Smooth muscle cell of the coronary artery (primary cell): ENCODE measurements around the gene SHC1. TPM values are rescaled to one million over a fixed set of nuclear protein-coding genes. Genes with fewer than 3 reads are reported as not detected.

ENCODE experiments used
- total RNA-seq: library from RNA; depleted of rRNA; stranded (reverse); fragments of >200 nt; gene quantifications from 2 replicates; pipeline ENCODE4 v1.2.3, GENCODE V29; 2014; ENCODE audit warnings: low replicate concordance

SHC1 gene, protein sequence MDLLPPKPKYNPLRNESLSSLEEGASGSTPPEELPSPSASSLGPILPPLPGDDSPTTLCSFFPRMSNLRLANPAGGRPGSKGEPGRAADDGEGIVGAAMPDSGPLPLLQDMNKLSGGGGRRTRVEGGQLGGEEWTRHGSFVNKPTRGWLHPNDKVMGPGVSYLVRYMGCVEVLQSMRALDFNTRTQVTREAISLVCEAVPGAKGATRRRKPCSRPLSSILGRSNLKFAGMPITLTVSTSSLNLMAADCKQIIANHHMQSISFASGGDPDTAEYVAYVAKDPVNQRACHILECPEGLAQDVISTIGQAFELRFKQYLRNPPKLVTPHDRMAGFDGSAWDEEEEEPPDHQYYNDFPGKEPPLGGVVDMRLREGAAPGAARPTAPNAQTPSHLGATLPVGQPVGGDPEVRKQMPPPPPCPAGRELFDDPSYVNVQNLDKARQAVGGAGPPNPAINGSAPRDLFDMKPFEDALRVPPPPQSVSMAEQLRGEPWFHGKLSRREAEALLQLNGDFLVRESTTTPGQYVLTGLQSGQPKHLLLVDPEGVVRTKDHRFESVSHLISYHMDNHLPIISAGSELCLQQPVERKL
- total RNA-seq: 98.8 and 184 TPM in 2 replicates

DNA sequence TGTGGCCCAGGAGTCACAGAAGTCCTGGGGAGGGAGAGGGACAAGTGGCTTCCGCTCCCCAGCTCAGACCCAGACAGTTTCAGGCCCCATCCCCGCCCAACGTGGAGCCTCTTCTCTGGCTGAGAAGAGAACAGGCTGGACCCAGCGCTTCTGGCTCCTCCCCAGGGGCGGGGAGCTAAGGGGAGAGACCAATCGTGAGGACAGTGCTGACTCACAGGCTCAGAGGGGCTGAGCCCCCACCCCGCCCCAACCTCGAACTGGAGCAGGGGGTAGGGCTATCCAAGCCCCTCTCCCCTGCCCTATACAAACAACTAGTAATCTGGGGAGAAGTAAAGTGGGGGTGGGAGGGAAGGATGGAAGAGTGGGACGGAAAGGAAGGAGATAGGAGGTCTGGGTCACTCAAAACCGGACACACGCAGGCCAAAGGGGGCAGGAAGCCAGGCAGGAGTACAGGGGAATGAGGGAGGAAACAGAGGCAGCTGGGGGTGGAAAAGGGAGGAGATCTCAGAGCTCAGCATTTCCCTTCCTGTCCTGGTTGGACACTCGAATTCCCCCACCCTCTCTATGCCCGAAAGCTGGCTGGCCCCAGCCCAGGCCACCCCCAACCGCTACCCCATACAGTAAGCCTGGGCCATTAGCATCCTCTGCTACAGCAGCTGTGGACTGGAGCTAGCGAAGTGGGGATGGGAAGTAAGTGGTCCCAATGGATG is at the start of gene SHC1:
Gene SHC1 (minus strand): TSS at position 117 of the 710 bp plus-strand sequence. CDS start 221 bp downstream, outside the sequence.

GRCh38 chr1:155002464-155003226 is 32.1 kb upstream of the SHC1 start, which contains the start of gene ZBTB7B:
Gene ZBTB7B (plus strand): TSS chr1:155002802. CDS start chr1:155014661, 11,859 bp downstream.

GRCh38 chr1:154993572-154994268 is 23.2 kb upstream of the SHC1 start, which contains the start of gene LENEP:
Gene LENEP (plus strand): TSS chr1:154993586. CDS start chr1:154993608, 22 bp downstream.

GRCh38 chr1:154982897-154983648 is 12.5 kb upstream of the SHC1 start, which contains the start of gene FLAD1:
Gene FLAD1 (plus strand): TSS chr1:154983344. CDS start chr1:154983695, 351 bp downstream.

DNA sequence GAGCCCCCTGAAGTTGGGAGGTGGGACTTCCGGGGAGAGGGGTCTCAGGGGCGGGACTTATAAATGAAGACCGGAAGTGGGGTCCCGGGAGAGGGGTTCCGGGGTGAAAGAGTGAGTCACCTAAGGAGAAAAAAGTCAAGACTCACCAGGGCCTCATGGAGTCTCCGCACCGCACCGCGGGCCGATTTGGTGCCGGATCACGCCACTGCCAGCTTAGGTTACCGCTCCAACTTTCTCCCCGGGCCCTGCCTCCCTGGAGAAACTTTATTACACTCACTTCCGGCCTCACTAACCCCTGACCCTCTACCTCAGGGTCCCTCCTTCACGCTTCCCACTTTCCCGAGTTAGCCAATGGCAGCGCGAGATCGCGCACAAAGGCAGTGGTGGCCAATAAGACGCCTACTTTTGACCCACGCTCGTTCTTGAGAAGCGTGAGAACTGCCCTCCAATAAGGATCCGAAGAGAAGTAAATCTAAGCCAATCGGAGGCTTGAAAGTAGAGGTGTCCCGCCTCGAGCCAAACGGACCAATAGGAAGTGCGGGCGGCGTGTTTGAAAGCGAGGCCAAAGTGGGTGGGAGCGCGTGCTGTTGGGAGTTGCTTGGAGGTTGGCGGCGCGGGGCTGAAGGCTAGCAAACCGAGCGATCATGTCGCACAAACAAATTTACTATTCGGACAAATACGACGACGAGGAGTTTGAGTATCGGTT is 3.7 kb upstream of the SHC1 start, which contains the start of gene CKS1B:
Gene CKS1B (plus strand): TSS at position 580 of the 706 bp plus-strand sequence. CDS start 65 bp downstream, at position 645.

DNA sequence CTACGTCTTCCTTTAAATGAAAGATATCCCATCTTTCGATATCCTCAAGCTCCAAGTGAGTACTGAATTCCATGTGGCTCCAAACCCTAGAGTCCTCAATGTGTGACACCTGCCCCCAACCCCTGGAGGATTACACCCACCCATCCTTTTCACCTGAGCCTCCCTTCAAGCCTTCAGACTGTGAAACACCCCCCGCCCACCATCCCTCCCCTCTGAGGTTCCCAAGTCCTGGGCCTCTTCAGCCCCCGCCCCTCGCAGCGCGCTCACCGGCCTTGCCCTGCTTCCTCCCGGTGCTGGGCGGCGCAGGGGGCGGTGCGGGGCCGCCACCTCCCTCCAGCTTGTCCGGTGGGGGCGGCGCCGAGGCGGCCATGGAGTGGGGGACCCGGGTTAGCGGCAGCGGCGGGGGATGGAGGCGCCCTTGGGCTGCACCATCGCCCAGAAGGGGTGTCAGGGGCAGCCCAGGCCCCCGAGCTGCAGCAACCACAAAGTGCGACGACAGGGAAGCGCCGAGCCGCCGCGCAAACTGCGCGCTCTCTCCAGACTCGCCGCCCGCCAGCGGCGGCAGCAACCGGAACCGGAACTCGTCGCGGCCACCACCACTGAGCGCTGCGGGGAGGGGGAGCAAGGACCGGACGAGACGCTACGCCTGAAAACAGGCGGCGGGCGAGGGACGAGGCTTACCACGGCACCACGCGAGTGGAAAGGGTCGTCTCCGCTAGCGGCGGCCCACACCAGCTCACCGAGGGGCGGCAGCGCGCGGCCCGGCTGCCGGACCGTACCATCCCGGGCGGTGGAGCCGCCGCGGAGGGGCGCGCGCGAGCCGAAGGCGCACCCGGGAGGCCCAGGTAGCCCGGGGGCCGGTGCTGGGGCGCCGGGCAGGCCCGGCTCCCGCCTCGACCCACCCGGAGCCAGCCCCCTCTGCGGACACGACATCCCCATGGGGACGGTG is 9.1 kb downstream of the SHC1 start, which contains the start of gene PYGO2:
Gene PYGO2 (minus strand): TSS at position 576 of the 949 bp plus-strand sequence. CDS start 206 bp downstream, at position 370.

DNA sequence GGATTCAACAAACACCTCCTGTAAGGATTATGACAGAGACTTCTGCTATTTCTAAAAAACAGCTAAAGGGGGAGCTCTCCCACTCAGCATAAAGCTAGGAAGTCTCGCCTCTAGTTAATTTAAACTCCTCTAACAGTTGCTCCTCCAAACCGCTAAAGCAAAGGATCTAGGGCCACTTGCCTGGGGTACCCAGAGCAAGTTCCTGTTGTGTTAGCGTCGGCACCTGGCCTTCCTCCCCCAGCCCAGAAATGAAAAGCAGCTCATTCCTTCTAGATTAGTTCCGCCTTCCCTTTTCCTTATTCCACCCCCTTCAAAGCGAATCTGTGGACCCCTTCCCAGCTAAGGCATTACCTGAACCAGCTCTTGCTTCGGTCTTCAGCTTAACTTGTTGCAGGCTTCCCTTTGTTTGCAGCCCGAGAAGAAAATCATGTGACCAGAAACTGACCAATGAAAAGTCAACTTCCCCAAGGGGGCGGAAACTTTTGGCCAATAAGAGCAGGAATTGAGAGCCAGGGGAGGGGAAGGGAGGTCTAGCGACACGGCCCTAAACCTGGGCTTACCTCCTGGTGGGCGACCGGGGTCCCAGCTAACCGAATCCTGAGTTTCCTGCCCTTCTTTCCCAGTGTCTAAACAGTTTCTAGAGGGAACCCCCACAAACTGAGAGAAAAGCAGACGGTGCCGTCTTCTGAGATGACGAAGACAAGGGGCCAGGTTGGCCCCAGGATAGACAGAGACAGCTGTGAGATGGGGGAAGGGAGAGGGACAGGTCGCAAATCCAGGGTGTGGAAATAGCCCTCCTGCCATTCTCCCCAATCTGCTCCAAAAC is 14.6 kb downstream of the SHC1 start, which contains the start of gene PBXIP1:
Gene PBXIP1 (minus strand): TSS at position 382 of the 826 bp plus-strand sequence. CDS start 2,378 bp downstream, outside the sequence.

GRCh38 chr1:154936555-154937084 is 33.9 kb downstream of the SHC1 start, which contains the start of gene PMVK:
Gene PMVK (minus strand): TSS chr1:154936719. CDS start chr1:154936685, 34 bp downstream.

Other genes with a start within 250 kb of the SHC1 start
- under 0.01 TPM in 1 of 2 replicates, not detected in the other for gene KCNN3, start 100.5 kb downstream of the SHC1 start, total RNA-seq
- 10.2 and 11.4 TPM in 2 replicates for gene PMVK, start 34.0 kb downstream of the SHC1 start, total RNA-seq
- 66.0 and 101 TPM in 2 replicates for gene PBXIP1, start 14.6 kb downstream of the SHC1 start, total RNA-seq
- gene PYGO2, start 9.0 kb downstream of the SHC1 start, total RNA-seq: 3.4 and 6.5 TPM in 2 replicates
- gene CKS1B, start 3.9 kb upstream of the SHC1 start, total RNA-seq: 18.6 and 39.5 TPM in 2 replicates
- 13.1 and 19.0 TPM in 2 replicates for gene FLAD1, start 12.6 kb upstream of the SHC1 start, total RNA-seq
- 0.68 TPM in 1 of 2 replicates, not detected in the other for gene LENEP, start 22.8 kb upstream of the SHC1 start, total RNA-seq
- gene ZBTB7B, start 32.1 kb upstream of the SHC1 start, total RNA-seq: 9.1 and 14.1 TPM in 2 replicates
- gene DCST2, start 63.0 kb upstream of the SHC1 start, total RNA-seq: not detected in 2 replicates
- gene DCST1, start 63.1 kb upstream of the SHC1 start, total RNA-seq: not detected in 2 replicates
- 48.2 and 64.5 TPM in 2 replicates for gene ADAM15, start 80.6 kb upstream of the SHC1 start, total RNA-seq
- gene EFNA4, start 93.0 kb upstream of the SHC1 start, total RNA-seq: 1.8 and 5.7 TPM in 2 replicates
- gene EFNA3, start 108.1 kb upstream of the SHC1 start, total RNA-seq: 0.35 and 0.90 TPM in 2 replicates
- gene EFNA1, start 157.1 kb upstream of the SHC1 start, total RNA-seq: 0.23 and 4.9 TPM in 2 replicates
- gene SLC50A1, start 165.1 kb upstream of the SHC1 start, total RNA-seq: 17.9 and 32.0 TPM in 2 replicates
- gene DPM3, start 169.8 kb upstream of the SHC1 start, total RNA-seq: 27.5 and 42.7 TPM in 2 replicates
- 86.9 and 102 TPM in 2 replicates for gene KRTCAP2, start 202.6 kb upstream of the SHC1 start, total RNA-seq
- 1.5 and 3.5 TPM in 2 replicates for gene TRIM46, start 203.1 kb upstream of the SHC1 start, total RNA-seq
- 35.0 and 52.5 TPM in 2 replicates for gene THBS3, start 237.2 kb upstream of the SHC1 start, total RNA-seq
- gene MTX1, start 237.9 kb upstream of the SHC1 start, total RNA-seq: 30.1 and 45.6 TPM in 2 replicates